Mesendoderm (in vitro differentiated cells): ENCODE results near the gene MORN4.
A peak's percentile ranks its signal among the peaks of the same experiment; 100 is the strongest.
"Not testable (repeated sequence)": the region's sequence is repeated elsewhere in the genome, so short reads cannot be mapped to it uniquely, and the experiment has no call there.

ENCODE experiments used
- DNase-seq: peaks from one replicate; pipeline ENCODE4 v3.0.0; 2013
- H2AK5ac ChIP-seq: 2 replicates; pipeline ENCODE4 v1.6.1; 2013; ENCODE audit warnings: low read length, inconsistent platforms
- H2BK120ac ChIP-seq: 2 replicates; pipeline ENCODE4 v1.6.1; 2013; ENCODE audit warnings: low read depth, mild to moderate bottlenecking, low read length, moderate library complexity, mixed read lengths
- H2BK15ac ChIP-seq: replicated peaks from 2 replicates; pipeline ENCODE4 v1.6.1; 2013; ENCODE audit warnings: low read depth, mild to moderate bottlenecking, moderate library complexity
- H2BK5ac ChIP-seq: 2 replicates; pipeline ENCODE4 v1.6.1; 2013; ENCODE audit warnings: low read length, inconsistent platforms
- H3K18ac ChIP-seq: 2 replicates; pipeline ENCODE4 v1.6.1; 2013; ENCODE audit warnings: mild to moderate bottlenecking, low read length, mixed read lengths
- H3K23ac ChIP-seq: one replicate; pipeline ENCODE4 v1.6.1; 2013; ENCODE audit warnings: low read length
- H3K27ac ChIP-seq: 2 replicates; pipeline ENCODE4 v1.5.1; 2013; ENCODE audit warnings: low read depth, mild to moderate bottlenecking, inconsistent platforms, low read length, moderate library complexity
- H3K27me3 ChIP-seq: 2 replicates; pipeline ENCODE4 v1.6.1; 2013; ENCODE audit warnings: low read length, control low read depth, mild to moderate bottlenecking, inconsistent platforms; ENCODE audit not compliant: insufficient read depth, poor library complexity
- H3K36me3 ChIP-seq: 2 replicates; pipeline ENCODE4 v1.6.1; 2013; ENCODE audit warnings: low read length, inconsistent platforms; ENCODE audit not compliant: control insufficient read depth, insufficient read depth
- H3K4ac ChIP-seq: one replicate; pipeline ENCODE4 v1.6.1; 2013; ENCODE audit warnings: low read depth, mild to moderate bottlenecking, low read length, moderate library complexity
- H3K4me1 ChIP-seq: 2 replicates; pipeline ENCODE4 v1.6.1; 2013; ENCODE audit warnings: low read depth, low read length, inconsistent platforms; ENCODE audit not compliant: control insufficient read depth
- H3K4me2 ChIP-seq: 2 replicates; pipeline ENCODE4 v1.6.1; 2013; ENCODE audit warnings: low read length
- H3K4me3 ChIP-seq: 2 replicates; pipeline ENCODE4 v1.5.1; 2013; ENCODE audit warnings: mild to moderate bottlenecking, low read length
- H3K56ac ChIP-seq: one replicate; pipeline ENCODE4 v1.6.1; 2013; ENCODE audit warnings: low read length
- H3K79me1 ChIP-seq: 2 replicates; pipeline ENCODE4 v1.6.1; 2013; ENCODE audit warnings: low read length, inconsistent platforms
- H3K79me2 ChIP-seq: 2 replicates; pipeline ENCODE4 v1.6.1; 2013; ENCODE audit warnings: mild to moderate bottlenecking, low read length; ENCODE audit not compliant: control insufficient read depth, insufficient read depth
- H3K9ac ChIP-seq: 2 replicates; pipeline ENCODE4 v1.6.1; 2013; ENCODE audit warnings: low read length, inconsistent platforms
- H4K5ac ChIP-seq: one replicate; pipeline ENCODE4 v1.6.1; 2013; ENCODE audit warnings: low read length
- H4K8ac ChIP-seq: one replicate; pipeline ENCODE4 v1.6.1; 2013; ENCODE audit warnings: low read depth, mild to moderate bottlenecking, control low read depth, low read length, moderate library complexity
- WGBS: extraction: QIAGEN DNeasy Blood & Tissue Kit; methylation state at CpG from one replicate; pipeline ENCODE4 v1.1.7; 2013; ENCODE audit warnings: low lambda C conversion rate, missing lambda C conversion rate; ENCODE audit not compliant: insufficient coverage; ENCODE audit errors: extremely low coverage; 5-methylcytosine and 5-hydroxymethylcytosine counted together

The MORN4 gene

GRCh38 chr10:97578171-97578844 is 55.0 kb downstream of the MORN4 start:
- H3K9ac ChIP-seq = no peak overlapping the region
- no peak overlapping the region for H3K4me3 ChIP-seq
- H3K27me3 ChIP-seq = no peaks in the 10 kb centered on the region
- no peaks in the 10 kb centered on the region for H3K4me1 ChIP-seq
- no peak overlapping the region for H3K27ac ChIP-seq
- DNase-seq = no peak
- no peak overlapping the region for H2BK15ac ChIP-seq
- H2BK5ac ChIP-seq = no peak overlapping the region
- no peak overlapping the region for H4K5ac ChIP-seq
- no peak overlapping the region for H2BK120ac ChIP-seq
- no peaks in the 10 kb centered on the region for H3K36me3 ChIP-seq
- H3K79me1 ChIP-seq = no peaks in the 10 kb centered on the region
- H3K4ac ChIP-seq = no peak overlapping the region
- H3K18ac ChIP-seq = no peak overlapping the region
- no peaks in the 10 kb centered on the region for H3K79me2 ChIP-seq
- H4K8ac ChIP-seq = no peak overlapping the region
- no peak overlapping the region for H3K23ac ChIP-seq
- H2AK5ac ChIP-seq = no peak overlapping the region
- no CpG with 5 or more reads among the region's 40 CpGs for WGBS
- H3K56ac ChIP-seq = no peak overlapping the region
- H3K4me2 ChIP-seq = no peak overlapping the region

- Histone ChIP-seq H3K9ac (no peak overlapping the region), H3K79me2 (no peaks in the 10 kb centered on the region), H4K8ac (no peak overlapping the region), H2AK5ac (no peak overlapping the region), H3K79me1 (no peaks in the 10 kb centered on the region), H3K18ac (no peak overlapping the region), H2BK120ac (no peak overlapping the region), H2BK5ac (no peak overlapping the region), H3K27me3 (no peaks in the 10 kb centered on the region), H3K4ac (no peak overlapping the region), H3K4me1 (no peaks in the 10 kb centered on the region), H3K23ac (no peak overlapping the region), H3K4me3 (no peak overlapping the region), H3K36me3 (no peaks in the 10 kb centered on the region), H3K27ac (no peak overlapping the region), H3K4me2 (no peak overlapping the region), H4K5ac (no peak overlapping the region), H3K56ac (no peak overlapping the region), H2BK15ac (no peak overlapping the region)
- no peak for DNase-seq
- no CpG with 5 or more reads among the region's 9 CpGs for WGBS
These were observed 55.6 kb downstream of the MORN4 start for GRCh38 chr10:97577701-97578100.

- not testable (repeated sequence) for H3K27me3 ChIP-seq, H3K23ac ChIP-seq, H2BK120ac ChIP-seq, H3K36me3 ChIP-seq, H3K27ac ChIP-seq, H3K4ac ChIP-seq, H3K4me1 ChIP-seq, H3K4me2 ChIP-seq, DNase-seq, H3K9ac ChIP-seq, H3K79me2 ChIP-seq, H2AK5ac ChIP-seq, H4K8ac ChIP-seq, H3K18ac ChIP-seq, H3K56ac ChIP-seq, H3K79me1 ChIP-seq, H2BK15ac ChIP-seq, H4K5ac ChIP-seq, H2BK5ac ChIP-seq, H3K4me3 ChIP-seq
- WGBS = no CpG with 5 or more reads among the region's 5 CpGs
These were observed 56.8 kb downstream of the MORN4 start for GRCh38 chr10:97576487-97576886.

- H2BK5ac ChIP-seq = no peak overlapping the region
- H3K4me3 ChIP-seq = no peak overlapping the region
- no peaks in the 10 kb centered on the region for H3K27me3 ChIP-seq
- H2AK5ac ChIP-seq = no peak overlapping the region
- no peak overlapping the region for H2BK15ac ChIP-seq
- H3K27ac ChIP-seq = no peak overlapping the region
- H3K4me1 ChIP-seq = no peaks in the 10 kb centered on the region
- H3K9ac ChIP-seq = no peak overlapping the region
- no peak overlapping the region for H3K56ac ChIP-seq
- no peak overlapping the region for H3K4me2 ChIP-seq
- no peaks in the 10 kb centered on the region for H3K79me2 ChIP-seq
- no peak overlapping the region for H2BK120ac ChIP-seq
- H3K79me1 ChIP-seq = no peaks in the 10 kb centered on the region
- peak; percentile 61 for DNase-seq
- H3K18ac ChIP-seq = no peak overlapping the region
- H3K36me3 ChIP-seq = no peaks in the 10 kb centered on the region
- no peak overlapping the region for H3K4ac ChIP-seq
- H4K8ac ChIP-seq = no peak overlapping the region
- no peak overlapping the region for H4K5ac ChIP-seq
- no CpG with 5 or more reads among the region's 6 CpGs for WGBS
- no peak overlapping the region for H3K23ac ChIP-seq
These were observed 58.1 kb downstream of the MORN4 start for GRCh38 chr10:97575127-97575668.

- no peak overlapping the region for H3K4me3 ChIP-seq
- H3K4ac ChIP-seq = no peak overlapping the region
- H2BK15ac ChIP-seq = no peak overlapping the region
- H4K8ac ChIP-seq = no peak overlapping the region
- no peak overlapping the region for H3K56ac ChIP-seq
- H3K18ac ChIP-seq = no peak overlapping the region
- H4K5ac ChIP-seq = no peak overlapping the region
- no peak overlapping the region for H3K27ac ChIP-seq
- H3K79me1 ChIP-seq = no peaks in the 10 kb centered on the region
- no peak overlapping the region for H3K23ac ChIP-seq
- no peak overlapping the region for H2BK5ac ChIP-seq
- no peaks in the 10 kb centered on the region for H3K36me3 ChIP-seq
- WGBS = no CpG with 5 or more reads among the region's 4 CpGs
- H3K79me2 ChIP-seq = no peaks in the 10 kb centered on the region
- peak; percentile 95 for DNase-seq
- no peak overlapping the region for H2AK5ac ChIP-seq
- no peaks in the 10 kb centered on the region for H3K27me3 ChIP-seq
- H3K4me1 ChIP-seq = no peaks in the 10 kb centered on the region
- no peak overlapping the region for H3K4me2 ChIP-seq
- H3K9ac ChIP-seq = no peak overlapping the region
- H2BK120ac ChIP-seq = no peak overlapping the region
These were observed 58.8 kb downstream of the MORN4 start for GRCh38 chr10:97574374-97575126.
